ENCODE data around the gene ADD3. TPM values are rescaled to one million over a fixed set of nuclear protein-coding genes. Genes with fewer than 3 reads are reported as not detected.

ADD3 gene
- total RNA-seq, 1 donor: 536 TPM

DNA sequence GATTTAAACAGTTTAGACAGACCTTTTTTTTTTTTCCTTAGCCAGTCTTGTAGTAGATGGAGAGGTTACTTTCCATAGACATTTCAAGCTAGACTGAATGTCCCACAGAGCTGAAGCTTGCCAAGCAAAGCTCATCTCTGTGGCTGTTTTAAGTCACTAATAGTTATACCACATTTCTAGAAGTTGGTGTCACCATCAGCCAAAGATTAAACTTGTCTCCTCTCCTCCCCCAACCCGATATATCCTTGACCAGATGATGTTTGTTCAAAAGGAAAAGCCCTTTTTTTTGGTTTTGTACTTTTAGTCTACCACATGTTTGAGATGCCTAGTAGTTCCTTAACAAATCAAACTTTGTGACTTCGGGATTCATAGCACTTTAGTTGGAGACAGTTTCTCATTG, 66.1 kb downstream of the ADD3 start:
- H3K4me1 ChIP-seq (ENCODE audit: insufficient read depth, low read length): peaks cover 83% of the 10 kb centered on the region
- no peaks in the 10 kb centered on the region for H3K27me3 ChIP-seq (ENCODE audit: insufficient read depth, low read length)
- H3K9me3 ChIP-seq (ENCODE audit: low read depth, low read length): no peaks in the 10 kb centered on the region
- no peak overlapping the region for H3K4me3 ChIP-seq (ENCODE audit: low read length)

DNA sequence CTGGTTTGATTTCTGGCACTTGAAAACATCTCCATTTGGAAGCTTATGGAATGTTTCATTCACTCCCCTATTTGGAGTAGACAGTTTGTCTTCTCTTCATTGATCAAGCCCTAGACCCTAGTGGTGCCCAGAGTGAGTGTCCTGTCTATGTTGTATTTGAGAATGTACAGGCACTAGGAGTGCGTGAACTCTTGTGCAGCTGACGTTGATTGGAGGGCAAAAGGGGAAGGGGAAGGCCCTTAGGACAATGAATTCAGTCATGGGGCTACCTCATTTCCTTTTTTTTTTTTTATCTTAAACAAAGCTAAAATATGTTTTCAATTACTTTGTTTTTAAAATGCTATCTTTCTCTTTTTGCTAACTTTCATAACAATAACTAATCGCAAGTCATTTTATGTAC, 66.5 kb downstream of the ADD3 start:
- no peaks in the 10 kb centered on the region for H3K9me3 ChIP-seq (ENCODE audit: low read depth, low read length)
- H3K4me3 ChIP-seq (ENCODE audit: low read length): no peak overlapping the region
- peaks cover 83% of the 10 kb centered on the region for H3K4me1 ChIP-seq (ENCODE audit: insufficient read depth, low read length)
- H3K27me3 ChIP-seq (ENCODE audit: insufficient read depth, low read length): no peaks in the 10 kb centered on the region

DNA sequence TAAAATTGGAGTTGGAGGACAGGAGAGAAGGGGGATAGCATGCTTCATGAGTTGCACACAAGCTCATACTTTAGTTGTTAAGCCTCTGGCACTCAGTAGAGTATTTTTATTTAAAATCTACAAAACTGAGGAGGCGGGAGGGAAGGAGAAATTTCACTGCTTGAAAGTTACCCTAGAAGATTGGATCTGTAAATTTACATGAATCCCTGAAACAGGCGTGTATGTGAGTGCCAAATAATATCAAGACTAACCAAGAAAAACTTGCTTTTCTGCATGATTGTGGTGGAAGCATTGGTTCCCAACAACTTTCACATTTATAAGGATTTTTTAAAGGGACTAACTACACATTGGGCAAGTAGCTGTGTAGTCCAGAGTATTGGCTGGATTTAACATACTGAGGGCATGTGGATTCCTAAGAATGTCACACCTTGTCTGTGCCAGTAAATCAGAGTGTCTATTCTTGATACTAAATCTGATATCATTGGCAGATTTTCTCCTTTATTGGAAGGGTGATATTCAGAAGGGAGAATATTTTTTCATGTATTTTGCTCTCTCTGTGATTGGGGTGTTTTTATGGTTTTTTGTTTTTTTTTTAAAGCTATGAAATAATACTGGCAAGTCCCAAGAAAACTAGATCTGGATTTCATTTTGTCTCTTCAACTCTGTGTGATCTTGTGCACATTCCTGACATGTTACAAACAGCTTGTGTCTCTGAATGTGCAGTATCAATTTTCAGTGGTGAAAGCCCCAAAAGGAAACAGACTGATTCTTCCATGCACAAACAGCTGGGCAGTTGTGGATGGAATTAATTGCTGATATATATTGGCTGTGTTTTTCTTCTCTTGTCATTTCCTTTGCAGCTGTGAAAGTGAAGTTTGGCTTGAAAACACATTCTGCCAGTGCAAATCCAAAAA, 67.2 kb downstream of the ADD3 start:
- peaks cover 82% of the 10 kb centered on the region for H3K4me1 ChIP-seq (ENCODE audit: insufficient read depth, low read length)
- H3K4me3 ChIP-seq (ENCODE audit: low read length): no peak overlapping the region
- no peaks in the 10 kb centered on the region for H3K27me3 ChIP-seq (ENCODE audit: insufficient read depth, low read length)
- H3K9me3 ChIP-seq (ENCODE audit: low read depth, low read length): no peaks in the 10 kb centered on the region

DNA sequence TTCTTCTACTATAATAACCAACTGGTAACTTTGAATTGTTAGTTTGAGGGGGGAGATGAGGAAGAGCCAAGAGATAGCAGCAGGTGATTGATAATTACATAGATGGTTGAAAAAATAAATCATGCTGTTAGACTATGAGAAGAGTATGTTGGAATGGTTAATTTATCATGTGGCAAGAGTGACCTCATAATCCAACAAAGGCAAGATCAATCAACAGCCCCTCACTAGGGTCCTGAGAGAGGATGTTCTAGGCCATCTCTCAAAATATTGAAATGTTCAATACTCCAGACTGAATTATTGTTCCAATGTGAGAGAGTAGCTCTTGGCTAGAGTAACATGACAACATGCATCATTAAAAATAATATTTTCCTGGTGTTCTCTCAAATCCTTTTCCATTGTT, 67.9 kb downstream of the ADD3 start:
- Histone ChIP-seq H3K9me3 (ENCODE audit: low read depth, low read length) (no peaks in the 10 kb centered on the region), H3K4me3 (ENCODE audit: low read length) (no peak overlapping the region), H3K4me1 (ENCODE audit: insufficient read depth, low read length) (peaks cover 81% of the 10 kb centered on the region), H3K27me3 (ENCODE audit: insufficient read depth, low read length) (no peaks in the 10 kb centered on the region)

DNA sequence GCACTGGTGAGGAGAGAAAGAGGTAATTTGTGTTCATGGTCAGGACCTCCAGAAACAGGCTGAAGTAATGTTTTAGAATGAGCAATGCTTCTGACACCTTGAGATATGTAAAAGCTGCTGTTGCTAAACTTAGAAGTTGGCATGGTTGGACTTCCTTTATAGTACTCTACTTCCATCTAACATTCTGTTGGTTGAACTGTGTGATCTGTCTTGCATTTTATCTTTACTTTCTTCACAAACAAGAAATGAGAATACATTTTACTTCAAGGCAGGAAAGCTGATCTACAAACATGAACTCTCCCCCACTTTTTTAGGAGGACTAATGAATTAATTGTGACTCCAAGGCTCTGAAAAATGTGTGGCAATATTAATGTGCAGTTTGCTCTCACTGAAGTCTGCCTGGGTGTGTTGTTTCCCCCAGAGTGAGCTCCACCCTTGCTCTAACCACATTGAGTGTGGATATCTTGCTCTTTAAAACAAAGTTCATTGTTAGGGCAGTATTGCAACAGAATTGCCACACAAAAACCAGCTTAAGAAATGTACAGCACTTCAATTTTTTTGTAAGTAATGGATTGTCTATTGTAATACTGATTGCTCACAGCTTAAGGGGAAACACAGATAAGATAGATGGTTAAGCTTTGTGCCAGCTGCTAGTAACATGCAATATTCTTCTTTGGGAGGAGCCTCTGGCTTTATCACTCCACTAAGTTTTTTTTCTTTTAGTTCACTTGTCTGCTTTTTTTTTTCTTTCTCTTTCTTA, 69.0 kb downstream of the ADD3 start:
- peaks cover 84% of the 10 kb centered on the region for H3K4me1 ChIP-seq (ENCODE audit: insufficient read depth, low read length)
- H3K9me3 ChIP-seq (ENCODE audit: low read depth, low read length): no peaks in the 10 kb centered on the region
- H3K4me3 ChIP-seq (ENCODE audit: low read length): peak overlapping the region; percentile 11
- H3K27me3 ChIP-seq (ENCODE audit: insufficient read depth, low read length): no peaks in the 10 kb centered on the region

DNA sequence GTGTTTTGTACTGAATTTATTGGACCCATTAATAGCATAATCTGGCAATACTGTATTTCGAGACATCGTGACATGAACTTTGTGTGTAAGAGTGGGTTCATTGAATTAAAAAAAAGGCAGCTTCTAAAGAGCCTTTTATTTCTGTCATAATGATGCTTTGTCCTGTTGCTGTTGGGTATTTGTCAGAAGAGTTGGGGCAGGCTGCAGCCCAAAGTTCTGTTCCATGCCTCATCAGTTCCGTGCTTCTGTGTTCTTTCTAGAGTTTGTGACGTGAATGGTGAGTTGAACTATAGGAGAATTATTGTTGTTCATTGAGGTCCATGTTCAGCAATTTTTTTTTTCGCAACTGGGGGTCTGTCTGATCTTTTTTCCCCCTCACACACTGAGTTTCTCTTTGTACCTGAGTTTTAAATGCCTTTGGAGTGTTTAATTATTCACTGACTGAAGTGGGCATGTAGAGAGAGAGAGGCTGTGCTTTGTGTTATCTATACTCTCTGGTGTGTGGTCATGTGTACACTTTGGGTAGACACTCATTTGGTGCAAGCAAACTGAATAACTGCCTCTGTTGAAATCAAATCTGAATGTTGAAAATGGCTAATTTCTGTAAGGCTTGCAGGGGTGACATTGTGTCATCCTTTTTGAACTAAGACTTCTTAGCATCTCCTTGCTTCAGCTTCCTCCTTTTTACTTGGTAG, 69.8 kb downstream of the ADD3 start:
- Histone ChIP-seq H3K9me3 (ENCODE audit: low read depth, low read length) (no peaks in the 10 kb centered on the region), H3K27me3 (ENCODE audit: insufficient read depth, low read length) (no peaks in the 10 kb centered on the region), H3K4me1 (ENCODE audit: insufficient read depth, low read length) (peaks cover 83% of the 10 kb centered on the region), H3K4me3 (ENCODE audit: low read length) (peak overlapping the region; percentile 11)

DNA sequence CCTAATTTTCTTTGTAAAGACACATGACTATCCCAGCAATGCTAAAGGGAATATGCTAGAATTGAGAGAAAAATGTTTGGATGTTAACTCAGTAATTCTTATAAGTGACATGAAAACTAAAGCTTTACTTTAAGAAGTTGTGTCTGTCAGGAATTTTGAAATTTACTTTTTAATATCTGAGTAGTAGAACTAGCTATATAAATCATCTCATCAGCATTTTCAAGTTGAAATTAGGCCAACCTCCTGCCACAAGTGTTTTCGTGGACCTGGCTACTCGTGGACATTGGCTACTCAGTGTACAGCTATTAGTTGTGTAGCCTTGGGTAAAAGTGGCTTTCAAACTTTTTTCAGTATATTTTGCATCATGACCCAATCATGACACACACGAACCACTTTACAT, 70.5 kb downstream of the ADD3 start:
- Histone ChIP-seq H3K9me3 (ENCODE audit: low read depth, low read length) (no peaks in the 10 kb centered on the region), H3K27me3 (ENCODE audit: insufficient read depth, low read length) (no peaks in the 10 kb centered on the region), H3K4me3 (ENCODE audit: low read length) (no peak overlapping the region), H3K4me1 (ENCODE audit: insufficient read depth, low read length) (peaks cover 82% of the 10 kb centered on the region)

DNA sequence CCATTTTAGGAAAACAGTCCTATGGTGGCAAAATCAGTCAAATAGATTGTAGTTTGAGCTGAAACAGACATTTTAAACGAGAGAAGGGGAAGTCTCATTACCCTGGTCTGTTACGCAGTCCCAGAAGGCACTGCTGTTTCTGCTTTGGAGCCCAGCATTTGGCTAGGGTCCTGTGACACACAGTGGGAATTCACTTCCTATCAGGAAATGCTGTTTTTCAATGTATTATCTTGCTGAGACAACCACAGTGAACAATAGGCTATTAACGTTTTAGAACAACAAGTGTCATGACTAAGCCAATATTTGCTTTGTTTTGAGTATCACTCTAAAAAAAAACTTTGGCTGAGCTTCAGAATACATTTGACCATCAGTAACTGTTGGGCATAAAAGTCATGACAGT, 74.1 kb downstream of the ADD3 start:
- H3K4me1 ChIP-seq (ENCODE audit: insufficient read depth, low read length): peaks cover 79% of the 10 kb centered on the region
- H3K9me3 ChIP-seq (ENCODE audit: low read depth, low read length): no peaks in the 10 kb centered on the region
- no peaks in the 10 kb centered on the region for H3K27me3 ChIP-seq (ENCODE audit: insufficient read depth, low read length)
- no peak overlapping the region for H3K4me3 ChIP-seq (ENCODE audit: low read length)

DNA sequence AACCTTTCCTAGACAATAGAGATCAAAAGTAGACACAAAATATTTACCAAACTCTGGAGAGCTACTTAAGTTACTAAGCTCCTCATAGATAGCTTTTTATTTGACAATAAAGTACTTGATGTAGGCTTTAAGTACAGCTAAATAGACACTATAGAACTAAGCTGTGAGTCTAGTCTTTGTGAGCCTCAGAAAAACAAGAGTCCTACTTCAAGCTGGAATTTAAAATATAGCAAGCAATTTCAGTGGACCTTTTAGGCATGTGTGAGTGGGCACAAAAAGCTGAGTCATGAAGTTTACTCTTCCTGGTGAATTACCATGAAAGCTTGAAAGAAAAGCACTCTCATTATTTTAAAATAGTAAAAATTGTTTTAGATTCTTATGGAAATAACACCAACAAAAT, 76.1 kb downstream of the ADD3 start:
- H3K27me3 ChIP-seq (ENCODE audit: insufficient read depth, low read length): no peaks in the 10 kb centered on the region

DNA sequence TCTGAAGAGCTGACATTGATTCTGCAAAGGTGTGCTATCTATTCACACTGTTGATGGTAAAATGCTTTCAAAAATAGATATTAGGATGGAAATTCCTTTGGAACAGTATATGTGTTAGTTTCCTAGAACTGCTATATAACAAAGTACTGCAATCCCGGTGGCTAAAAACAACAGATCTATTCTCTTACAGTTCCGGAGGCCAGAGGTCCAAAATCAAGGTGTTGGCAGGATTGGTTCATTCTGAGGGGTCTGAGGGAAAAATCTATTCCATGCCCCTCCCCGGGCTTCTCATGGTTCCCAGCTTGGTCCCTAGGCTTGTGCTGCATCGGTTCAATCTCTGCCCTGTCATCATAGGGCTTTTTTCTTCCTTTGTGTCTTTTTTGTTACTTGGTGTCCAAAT, 79.9 kb downstream of the ADD3 start:
- Histone ChIP-seq H3K4me1 (ENCODE audit: insufficient read depth, low read length) (peaks cover 54% of the 10 kb centered on the region), H3K4me3 (ENCODE audit: low read length) (no peak overlapping the region), H3K9me3 (ENCODE audit: low read depth, low read length) (no peaks in the 10 kb centered on the region), H3K27me3 (ENCODE audit: insufficient read depth, low read length) (no peaks in the 10 kb centered on the region)

More for the DNA sequence above, 76.1 kb downstream of the ADD3 start:
- Histone ChIP-seq H3K4me3 (ENCODE audit: low read length) (no peak overlapping the region), H3K4me1 (ENCODE audit: insufficient read depth, low read length) (peaks cover 75% of the 10 kb centered on the region), H3K9me3 (ENCODE audit: low read depth, low read length) (no peaks in the 10 kb centered on the region)

DNA sequence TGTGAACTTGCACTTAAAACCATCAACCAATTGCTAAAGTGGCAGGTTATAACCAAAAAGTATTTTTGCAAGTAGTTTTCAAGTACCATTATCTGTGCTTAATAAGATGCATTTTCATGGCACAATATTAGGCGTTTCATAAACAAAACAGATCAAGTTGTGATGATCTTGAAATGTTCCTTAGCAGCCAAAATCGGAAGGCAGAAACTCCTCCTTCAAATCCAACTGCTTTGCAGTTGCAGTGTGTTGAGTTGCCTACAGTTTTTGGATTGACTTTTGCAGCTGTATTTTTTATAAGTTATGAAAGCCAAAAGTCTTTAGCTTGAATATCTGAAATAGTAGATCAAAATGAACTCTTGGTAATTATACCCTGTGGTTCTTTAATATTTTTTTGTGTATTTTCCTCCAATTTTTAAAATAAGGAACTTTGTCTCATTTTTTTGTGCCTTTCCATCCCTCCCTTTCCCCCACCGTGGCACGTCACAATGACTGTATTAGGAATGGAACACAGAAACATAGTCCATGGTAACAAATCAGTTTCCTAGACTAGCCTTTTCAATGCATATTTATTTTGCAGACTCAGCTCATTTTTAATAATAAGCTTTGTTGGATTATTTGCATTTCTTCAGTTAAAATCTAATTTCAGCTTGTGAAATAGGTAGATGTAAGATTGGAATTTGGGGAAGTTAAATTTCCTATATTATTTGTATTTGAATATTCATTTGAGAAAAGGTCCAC, 80.8 kb downstream of the ADD3 start:
- no peaks in the 10 kb centered on the region for H3K27me3 ChIP-seq (ENCODE audit: insufficient read depth, low read length)
- peaks cover 46% of the 10 kb centered on the region for H3K4me1 ChIP-seq (ENCODE audit: insufficient read depth, low read length)
- no peak overlapping the region for H3K4me3 ChIP-seq (ENCODE audit: low read length)
- no peaks in the 10 kb centered on the region for H3K9me3 ChIP-seq (ENCODE audit: low read depth, low read length)

DNA sequence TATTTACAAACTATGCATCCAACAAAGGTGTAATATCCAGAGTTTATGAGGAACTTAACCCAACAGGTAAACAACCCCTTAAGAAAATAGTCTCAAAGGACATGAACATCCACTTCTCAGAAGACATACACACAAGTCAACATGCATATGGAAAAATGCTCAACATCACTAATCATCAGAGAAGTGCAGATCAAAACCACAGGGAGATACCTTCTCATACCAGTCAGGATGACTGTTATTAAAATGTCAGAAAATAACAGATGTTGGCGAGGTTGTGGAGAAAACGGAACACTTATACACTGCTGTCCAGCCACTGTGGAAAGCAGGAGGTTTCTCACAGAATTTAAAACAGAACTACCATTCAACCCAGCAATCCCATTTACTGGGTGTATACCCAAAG, 84.0 kb downstream of the ADD3 start:
- Histone ChIP-seq H3K27me3 (ENCODE audit: insufficient read depth, low read length) (no peaks in the 10 kb centered on the region), H3K9me3 (ENCODE audit: low read depth, low read length) (no peaks in the 10 kb centered on the region), H3K4me3 (ENCODE audit: low read length) (no peak overlapping the region), H3K4me1 (ENCODE audit: insufficient read depth, low read length) (peaks cover 31% of the 10 kb centered on the region)

DNA sequence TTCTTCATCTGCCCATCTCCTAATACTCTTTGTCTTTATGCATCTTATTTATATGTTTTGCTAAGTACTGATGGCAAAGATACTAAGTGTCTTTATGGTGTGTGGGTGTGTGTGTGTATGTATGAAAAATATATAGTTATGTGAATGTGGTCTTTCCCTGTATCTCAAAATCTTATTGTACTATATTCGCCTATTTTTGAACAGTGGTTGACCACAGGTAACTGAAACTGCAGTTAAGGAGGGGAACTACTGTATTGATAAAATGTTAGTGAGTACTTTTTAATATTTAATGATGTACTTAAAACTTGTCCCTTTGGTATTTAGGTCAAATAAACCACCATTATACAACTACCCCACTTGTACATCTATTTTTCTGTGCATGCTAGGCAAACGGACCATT, 85.9 kb downstream of the ADD3 start:
- Histone ChIP-seq H3K9me3 (ENCODE audit: low read depth, low read length) (no peaks in the 10 kb centered on the region), H3K27me3 (ENCODE audit: insufficient read depth, low read length) (no peaks in the 10 kb centered on the region), H3K4me1 (ENCODE audit: insufficient read depth, low read length) (peaks cover 19% of the 10 kb centered on the region), H3K4me3 (ENCODE audit: low read length) (no peak overlapping the region)

DNA sequence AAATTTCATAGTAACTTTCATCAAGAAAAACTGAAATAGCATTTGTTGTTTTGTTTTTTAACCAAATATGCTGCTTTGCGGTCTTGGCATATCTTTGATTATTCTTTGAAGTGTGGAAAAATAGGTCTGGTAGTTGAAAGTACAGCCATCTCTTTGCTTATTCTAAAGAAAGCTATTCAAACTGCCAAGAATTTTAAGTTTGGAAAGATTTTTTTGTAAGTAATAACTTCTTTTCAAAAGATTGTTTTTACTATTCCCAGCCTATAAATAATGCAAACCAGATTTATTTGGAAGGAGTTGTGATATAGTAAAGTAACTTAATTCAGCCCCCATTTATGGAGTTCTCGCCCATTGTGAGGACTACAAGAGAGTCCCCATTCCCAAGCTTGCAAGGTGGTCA, 87.0 kb downstream of the ADD3 start:
- Histone ChIP-seq H3K4me1 (ENCODE audit: insufficient read depth, low read length) (peaks cover 14% of the 10 kb centered on the region), H3K9me3 (ENCODE audit: low read depth, low read length) (no peaks in the 10 kb centered on the region), H3K27me3 (ENCODE audit: insufficient read depth, low read length) (no peaks in the 10 kb centered on the region), H3K4me3 (ENCODE audit: low read length) (no peak overlapping the region)

All from mononuclear cell (primary cell).